Stimulated activated CD8-positive, alpha-beta memory T cell treated with anti-CD3 and anti-CD28 coated beads, Interleukin-12 subunit alpha, Interleukin-12 subunit beta, amount 100 ng/mL, for 4 hours (primary cell): ENCODE results near the gene NLRP6.
"Not testable (repeated sequence)": the region's sequence is repeated elsewhere in the genome, so short reads cannot be mapped to it uniquely, and the experiment has no call there.

ENCODE experiments used
- DNase-seq: peaks from one replicate; pipeline ENCODE4 v3.0.0-alpha.2; 2020; ENCODE audit warnings: low read depth

The NLRP6 gene

DNA sequence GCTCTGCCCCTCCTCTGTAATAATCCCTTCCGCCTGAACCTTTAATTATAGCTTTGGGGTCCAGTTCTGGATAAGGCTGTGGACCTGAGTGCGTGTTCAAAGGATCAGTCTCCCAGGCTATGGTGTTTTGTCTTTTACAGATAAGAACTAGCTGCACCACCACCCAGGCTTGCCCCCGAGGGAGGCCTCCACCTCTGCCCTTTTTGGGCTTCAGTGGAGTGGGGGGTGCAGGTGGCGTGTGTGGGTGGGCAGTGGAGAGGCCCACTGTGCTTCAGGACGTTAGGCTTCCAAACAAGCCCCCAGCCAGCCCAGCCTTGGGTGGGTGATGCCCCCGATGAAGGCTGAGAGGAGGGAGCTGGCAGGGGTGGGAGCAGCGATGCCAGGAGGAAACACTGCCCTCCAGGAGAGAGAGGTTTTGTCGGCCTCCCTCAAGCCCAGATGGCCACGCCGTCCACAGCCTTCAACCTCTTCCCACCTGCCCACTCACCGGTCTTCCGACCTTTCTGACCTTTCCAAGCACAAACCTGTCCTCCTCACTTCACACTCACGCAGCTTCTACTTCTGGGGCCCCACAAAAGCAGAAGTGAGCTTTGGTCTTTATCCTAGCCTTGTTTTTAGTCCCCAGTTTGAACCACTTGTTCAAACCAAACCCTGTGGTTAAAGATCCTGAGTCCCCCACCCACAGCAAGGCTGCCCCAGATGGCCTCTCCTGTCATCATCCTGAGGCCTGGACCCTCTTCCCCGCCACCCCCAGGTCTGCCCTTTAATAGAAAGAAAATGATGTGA, 21.1 kb upstream of the NLRP6 start:
- DNase-seq = no peak

DNA sequence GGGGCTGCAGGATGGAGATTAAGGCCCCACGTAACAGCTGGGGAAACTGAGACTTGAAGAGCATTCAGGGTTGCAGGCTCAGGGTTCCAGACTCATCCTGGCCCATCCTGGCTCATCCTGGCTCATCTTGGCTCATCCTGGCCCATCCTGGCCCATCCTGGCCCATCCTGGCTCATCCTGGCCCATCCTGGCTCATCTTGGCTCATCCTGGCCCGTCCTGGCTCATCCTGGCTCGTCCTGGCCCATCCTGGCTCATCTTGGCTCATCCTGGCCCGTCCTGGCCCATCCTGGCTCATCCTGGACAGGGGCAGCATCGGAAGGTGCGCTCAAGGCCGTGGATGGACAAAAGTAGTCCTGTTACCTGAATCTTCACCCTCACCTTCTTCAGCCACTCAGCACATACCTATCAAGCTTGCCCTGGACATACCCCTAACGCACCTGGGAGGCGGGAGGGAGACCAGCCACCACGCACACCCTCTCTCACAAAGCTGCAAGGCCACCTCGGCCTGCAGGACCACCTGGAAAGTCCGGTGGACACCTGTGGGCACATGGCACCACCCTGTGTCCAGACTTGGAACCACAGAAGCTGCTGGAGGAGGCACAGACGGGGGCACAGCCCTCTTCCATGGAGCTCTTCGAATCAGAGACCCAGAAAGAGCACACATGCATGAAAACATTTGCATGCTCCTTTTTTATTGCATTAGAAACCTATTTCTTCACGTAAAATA, 20.3 kb upstream of the NLRP6 start:
- no peak for DNase-seq

DNA sequence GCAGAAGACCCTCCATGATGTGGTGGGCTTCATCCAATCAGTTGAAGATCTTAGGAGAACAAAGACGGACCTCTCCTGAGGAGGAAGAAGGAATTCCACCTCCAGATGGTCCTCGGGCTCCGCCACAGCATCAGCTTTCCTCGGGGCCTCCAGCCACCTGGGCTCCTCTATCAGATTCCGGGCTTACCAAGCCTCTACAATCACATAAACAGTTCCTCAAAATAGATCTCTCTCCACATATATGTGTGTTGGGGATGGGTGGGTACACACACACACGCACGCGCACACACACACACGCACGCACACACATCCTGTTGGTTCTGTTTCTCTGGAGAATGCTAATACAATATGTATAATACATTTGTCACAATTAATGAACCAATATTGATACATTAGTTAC, 18.8 kb upstream of the NLRP6 start:
- no peak for DNase-seq

DNA sequence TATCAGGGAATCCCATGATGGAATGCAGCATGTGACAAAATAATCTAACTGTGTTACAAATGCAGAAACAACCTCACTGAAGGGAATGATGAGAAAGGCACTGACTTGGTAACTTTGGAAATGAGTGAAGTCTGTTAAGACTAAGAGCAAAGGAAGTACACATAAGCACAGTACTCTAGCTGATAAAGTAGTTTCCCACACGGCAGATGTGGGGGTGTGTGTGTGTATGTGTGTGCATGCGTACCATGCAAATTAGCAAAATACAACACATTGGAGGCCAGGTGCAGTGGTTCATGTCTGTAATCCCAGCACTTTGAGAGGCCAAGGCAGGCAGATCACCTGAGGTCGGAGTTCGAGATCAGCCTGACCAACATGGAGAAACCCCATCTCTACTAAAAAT, 16.6 kb upstream of the NLRP6 start:
- DNase-seq = no peak

DNA sequence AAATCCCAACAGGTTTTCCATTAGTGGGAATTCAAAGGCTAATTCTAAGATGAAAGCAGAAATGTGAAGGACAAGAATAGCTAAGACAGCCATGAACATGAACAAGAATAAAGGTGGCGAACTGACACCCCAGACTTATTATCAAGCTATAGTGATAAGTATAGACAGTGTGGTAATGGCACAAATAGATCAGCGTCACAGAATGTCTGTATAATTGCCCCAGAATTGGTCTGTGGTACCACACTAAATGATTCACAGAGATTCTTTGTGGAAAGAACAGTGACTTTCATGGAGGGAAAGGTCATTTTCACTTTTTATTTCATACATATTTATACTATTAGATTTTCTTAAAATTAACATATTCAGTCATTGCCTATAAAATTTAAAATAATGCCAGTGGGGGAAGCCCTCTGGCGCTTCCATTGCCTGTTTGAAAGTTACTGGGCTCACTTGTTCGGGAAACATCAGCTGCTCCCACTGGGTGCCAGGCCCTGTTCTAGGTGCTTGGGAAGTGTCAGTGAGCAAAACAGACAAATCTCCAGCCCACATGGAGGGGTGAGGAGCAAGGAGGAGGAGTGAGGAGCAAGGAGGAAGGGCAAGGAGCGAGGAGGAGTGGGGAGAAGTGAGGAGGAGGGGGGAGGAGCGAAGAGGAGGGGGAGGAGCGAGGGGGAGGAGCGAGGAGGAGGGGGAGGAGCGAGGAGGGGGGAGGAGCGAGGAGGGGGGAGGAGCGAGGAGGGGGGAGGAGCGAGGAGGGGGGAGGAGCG, 11.3 kb upstream of the NLRP6 start:
- no peak for DNase-seq

DNA sequence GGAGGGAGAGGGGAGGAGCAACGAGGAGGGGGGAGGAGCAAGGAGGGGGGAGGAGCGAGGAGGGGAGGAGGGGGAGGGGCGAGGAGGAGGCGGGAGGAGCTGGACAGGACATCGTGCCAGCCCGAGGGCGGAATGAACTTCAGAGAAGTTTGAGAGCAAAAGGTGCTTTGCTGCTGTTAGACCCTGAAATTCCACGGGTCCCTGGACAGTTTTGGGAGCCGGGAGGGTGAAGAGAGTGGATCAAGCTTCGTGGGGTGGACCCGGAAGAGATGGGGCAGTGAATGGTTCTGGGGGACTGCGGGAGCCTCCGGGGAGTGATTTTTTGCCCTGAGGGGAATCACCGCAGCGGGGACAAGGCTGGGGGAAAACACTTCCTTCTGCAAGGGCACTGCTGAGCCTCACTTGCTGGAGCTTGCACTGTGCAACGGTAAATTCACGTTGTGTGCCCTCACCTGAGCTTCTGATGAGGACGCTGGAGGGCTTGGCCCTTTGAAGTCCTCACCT, 10.7 kb upstream of the NLRP6 start:
- no peak for DNase-seq

DNA sequence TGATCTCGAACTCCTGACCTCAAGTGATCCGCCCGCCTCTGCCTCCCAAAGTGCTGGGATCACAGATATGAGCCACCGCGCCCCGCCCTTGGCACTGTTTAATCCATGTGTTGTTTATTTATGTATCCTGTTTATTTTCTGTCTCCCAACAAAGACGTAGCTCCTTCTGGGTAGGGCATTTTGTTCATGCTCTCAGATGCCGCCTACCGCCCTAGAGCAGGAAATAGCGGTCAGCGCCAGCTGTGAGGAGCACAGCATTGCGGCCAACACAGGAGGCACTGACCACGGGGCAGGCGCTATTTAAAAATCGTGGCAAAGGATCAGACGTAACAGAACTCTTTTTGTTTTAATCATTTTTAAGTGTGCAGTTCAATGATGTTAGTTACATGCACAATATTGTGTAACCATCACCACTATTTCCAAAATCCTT, 9.5 kb upstream of the NLRP6 start:
- not testable (repeated sequence) for DNase-seq

DNA sequence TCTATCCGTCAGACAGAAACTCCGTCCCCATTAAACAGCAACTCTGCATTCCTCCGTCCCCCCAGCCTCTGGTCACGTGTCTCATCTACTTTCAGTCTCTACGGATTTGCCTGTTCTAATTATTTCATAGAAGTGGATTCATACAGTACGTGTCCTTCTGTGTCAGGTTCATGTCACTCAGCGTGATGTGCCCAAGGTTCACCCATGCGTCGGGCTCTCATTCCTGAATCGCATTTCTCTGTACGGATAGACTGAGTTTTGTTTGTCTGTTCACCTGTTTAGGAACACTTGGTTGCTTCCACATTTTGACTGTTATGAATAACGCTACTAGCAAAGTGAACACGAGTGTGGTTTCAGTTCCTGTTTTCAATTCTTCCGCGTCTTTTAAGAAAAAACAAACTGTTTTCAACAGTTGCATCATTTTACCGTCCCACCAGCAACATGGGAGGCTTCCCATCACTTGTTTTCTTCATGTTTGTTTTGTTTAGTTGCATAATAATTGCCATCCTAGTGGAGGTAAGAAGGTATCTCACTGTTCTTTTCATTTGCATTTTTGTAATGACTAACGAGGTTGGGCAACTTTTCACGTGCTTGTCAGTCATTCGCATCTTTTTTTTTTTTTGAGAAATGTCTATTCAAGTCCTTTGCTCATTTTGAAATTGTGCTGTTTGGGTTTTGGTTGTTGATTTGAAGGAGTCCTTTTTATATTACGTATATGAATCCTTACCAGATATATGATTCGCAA, 8.9 kb upstream of the NLRP6 start:
- DNase-seq = no peak

DNA sequence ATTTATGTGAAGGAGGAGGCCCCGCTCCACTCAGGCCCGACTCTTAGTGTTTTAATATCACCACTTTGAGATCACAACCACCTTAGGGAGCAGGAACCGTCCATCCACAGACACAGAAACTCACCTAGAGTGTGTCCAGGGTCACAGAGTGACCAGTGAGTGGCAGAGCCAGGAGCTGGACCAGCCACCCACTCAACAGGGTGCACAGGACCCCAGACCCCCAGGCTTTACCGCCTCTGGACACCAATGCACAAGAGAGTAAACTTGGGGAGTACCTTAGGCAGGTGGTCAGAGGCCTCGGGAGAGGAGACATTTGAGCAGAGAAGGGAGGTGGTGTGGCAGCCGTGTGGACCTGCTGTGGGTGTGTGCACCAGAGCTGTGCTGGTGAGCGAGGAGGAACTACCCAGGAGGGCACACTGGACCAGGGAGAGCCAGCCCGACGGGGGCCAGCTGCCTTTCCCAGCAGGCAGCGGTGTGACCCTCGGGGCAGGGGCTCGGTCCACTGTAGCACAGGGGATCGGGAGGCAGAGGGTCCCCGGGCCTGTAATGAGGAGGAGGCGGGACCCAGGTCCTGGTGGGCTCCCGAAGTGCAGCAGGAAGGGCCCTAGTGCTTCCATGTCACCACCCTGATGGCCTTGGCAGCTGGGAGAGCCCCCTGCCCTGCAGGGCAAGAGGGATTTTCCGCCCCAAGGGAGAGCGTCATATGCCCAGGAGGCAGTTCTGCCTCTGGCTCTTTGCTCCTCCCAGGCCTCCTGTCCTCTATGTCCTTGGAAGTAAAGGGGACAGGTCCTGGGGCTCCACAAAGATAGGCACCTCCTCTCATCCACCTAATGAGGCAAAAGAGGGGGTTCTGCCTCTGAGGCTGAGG, 7.5 kb upstream of the NLRP6 start:
- no peak for DNase-seq

DNA sequence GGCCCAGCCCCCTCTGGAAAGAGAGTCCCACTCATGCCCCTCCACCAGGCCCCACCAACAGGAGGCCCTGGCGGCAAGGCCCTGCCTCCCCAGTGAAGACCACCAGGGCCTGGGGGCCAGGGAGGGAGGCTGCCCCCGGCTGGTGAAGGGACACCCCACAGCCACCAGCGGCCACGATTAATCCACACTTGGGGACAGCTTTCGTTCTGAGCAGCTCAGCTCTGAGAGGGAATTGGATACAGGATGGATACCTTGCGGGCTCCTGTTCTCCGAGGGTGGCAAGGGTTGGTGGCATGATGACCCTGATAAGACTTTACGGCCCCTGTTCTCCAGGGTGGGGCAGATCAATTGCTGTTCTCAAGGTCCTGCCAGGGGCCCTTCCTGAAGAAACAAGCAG, 6.9 kb upstream of the NLRP6 start:
- DNase-seq = no peak

DNA sequence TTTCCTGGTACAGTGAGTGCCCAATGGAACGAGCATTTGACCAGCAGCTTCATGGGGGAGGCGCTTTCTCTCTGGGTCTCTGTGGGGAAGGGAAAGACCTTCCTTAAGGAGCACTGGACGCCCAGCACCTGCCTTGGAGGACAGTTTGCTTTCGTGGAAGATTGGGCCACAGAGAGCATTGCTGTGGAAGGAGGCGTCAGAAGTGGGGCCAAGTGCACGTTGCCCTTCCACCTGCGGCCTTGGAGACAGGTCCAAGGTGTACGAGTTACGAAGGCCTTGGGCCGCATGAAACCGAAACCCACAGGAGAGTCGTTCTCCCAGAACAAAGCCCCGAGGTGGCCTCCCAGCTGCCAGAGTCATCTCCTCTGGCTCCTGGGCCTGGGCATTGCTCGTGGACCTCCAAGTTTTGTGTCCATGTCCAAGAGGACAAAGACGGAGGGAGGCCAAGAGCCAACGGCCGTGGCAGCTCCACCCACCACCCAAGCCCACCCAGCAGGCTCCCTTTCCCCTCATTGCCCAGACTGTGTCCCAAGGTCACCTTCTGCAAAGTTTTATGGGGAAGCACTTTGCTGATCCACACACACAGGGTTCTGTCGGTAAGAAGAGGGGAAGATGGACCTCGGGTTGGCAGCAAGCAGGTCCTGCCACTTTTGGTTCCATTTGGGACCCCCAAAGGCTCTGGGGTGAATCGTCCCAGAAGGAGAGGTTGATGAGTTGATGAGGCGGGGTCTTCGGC, 5.8 kb upstream of the NLRP6 start:
- no peak for DNase-seq

DNA sequence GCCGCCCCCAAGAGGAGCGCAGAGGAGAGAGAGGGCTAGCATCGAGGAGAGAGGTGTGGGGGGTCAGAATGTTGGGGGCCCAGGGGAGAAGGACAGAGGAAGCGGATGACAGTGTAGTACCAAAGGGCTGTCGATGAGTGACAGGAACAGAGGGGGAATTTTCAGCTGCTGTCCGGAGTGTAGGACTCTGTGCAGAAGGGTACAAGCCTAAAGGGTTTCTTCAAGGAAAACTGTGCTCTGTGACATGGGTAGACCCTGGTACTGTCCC, 5.3 kb upstream of the NLRP6 start:
- no peak for DNase-seq

DNA sequence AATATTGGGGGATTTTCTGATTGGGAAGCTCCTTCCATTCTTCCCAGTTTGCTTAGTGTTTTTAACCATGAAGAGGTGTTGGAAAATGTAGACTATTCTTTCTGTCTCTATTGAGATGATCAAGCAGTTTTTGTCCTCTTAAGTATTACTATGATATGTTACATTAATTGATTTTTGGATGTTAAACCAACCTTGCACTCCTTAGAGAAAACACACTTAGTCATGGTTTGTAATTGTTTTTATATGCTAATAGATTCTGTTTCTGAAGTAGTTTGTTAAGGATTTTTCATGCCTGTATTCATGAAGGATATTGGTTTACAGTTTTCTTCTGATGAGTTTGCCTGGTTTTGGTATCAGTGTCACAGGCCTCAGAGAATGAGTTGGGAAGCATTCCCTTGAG, 2.0 kb upstream of the NLRP6 start:
- DNase-seq = no peak

DNA sequence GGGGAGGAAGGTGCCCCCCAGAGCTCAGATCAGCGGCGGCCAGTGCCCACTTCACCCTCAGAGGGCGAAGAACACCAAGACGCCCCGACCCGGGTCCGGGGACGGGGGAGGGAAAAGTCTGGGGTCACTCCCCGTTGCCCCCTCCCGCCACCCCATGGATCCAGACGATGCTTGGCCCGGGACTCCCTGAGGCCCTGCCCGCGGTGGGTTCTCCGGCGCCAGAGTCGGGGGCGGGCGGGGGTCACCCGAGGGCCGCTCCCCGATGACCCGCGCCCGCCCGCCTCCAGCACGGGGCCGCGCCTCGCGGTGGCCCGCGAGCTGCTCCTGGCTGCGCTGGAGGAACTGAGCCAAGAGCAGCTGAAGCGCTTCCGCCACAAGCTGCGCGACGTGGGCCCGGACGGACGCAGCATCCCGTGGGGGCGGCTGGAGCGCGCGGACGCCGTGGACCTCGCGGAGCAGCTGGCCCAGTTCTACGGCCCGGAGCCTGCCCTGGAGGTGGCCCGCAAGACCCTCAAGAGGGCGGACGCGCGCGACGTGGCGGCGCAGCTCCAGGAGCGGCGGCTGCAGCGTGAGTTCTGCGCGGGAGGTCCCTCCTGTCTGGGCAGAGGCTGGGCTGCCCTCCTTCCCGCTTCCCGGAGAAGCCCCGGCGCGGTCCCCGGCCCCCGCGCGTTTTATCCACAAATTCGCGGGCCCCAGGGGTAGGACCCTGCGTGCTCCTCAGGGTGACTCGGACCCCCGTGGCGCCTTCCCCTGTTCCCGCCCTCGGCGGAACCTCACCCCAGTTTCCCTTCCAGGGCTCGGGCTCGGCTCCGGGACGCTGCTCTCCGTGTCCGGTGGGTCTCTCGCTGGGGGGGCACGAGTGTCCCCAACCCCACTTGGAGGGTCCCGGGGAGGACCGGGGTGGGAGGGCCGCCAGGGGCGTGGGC, 1.1 kb downstream of the NLRP6 start:
- DNase-seq = no peak

DNA sequence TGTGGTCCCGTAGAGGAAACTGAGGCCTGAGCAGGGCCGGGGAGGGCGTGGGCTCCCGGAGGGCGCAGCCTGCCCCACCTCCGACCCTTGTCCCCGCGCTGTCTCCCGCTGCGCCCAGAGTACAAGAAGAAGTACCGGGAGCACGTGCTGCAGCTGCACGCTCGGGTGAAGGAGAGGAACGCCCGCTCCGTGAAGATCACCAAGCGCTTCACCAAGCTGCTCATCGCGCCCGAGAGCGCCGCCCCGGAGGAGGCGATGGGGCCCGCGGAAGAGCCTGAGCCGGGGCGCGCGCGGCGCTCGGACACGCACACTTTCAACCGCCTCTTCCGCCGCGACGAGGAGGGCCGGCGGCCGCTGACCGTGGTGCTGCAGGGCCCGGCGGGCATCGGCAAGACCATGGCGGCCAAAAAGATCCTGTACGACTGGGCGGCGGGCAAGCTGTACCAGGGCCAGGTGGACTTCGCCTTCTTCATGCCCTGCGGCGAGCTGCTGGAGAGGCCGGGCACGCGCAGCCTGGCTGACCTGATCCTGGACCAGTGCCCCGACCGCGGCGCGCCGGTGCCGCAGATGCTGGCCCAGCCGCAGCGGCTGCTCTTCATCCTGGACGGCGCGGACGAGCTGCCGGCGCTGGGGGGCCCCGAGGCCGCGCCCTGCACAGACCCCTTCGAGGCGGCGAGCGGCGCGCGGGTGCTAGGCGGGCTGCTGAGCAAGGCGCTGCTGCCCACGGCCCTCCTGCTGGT, 1.9 kb downstream of the NLRP6 start:
- no peak for DNase-seq

DNA sequence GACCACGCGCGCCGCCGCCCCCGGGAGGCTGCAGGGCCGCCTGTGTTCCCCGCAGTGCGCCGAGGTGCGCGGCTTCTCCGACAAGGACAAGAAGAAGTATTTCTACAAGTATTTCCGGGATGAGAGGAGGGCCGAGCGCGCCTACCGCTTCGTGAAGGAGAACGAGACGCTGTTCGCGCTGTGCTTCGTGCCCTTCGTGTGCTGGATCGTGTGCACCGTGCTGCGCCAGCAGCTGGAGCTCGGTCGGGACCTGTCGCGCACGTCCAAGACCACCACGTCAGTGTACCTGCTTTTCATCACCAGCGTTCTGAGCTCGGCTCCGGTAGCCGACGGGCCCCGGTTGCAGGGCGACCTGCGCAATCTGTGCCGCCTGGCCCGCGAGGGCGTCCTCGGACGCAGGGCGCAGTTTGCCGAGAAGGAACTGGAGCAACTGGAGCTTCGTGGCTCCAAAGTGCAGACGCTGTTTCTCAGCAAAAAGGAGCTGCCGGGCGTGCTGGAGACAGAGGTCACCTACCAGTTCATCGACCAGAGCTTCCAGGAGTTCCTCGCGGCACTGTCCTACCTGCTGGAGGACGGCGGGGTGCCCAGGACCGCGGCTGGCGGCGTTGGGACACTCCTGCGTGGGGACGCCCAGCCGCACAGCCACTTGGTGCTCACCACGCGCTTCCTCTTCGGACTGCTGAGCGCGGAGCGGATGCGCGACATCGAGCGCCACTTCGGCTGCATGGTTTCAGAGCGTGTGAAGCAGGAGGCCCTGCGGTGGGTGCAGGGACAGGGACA, 2.7 kb downstream of the NLRP6 start:
- DNase-seq = no peak

DNA sequence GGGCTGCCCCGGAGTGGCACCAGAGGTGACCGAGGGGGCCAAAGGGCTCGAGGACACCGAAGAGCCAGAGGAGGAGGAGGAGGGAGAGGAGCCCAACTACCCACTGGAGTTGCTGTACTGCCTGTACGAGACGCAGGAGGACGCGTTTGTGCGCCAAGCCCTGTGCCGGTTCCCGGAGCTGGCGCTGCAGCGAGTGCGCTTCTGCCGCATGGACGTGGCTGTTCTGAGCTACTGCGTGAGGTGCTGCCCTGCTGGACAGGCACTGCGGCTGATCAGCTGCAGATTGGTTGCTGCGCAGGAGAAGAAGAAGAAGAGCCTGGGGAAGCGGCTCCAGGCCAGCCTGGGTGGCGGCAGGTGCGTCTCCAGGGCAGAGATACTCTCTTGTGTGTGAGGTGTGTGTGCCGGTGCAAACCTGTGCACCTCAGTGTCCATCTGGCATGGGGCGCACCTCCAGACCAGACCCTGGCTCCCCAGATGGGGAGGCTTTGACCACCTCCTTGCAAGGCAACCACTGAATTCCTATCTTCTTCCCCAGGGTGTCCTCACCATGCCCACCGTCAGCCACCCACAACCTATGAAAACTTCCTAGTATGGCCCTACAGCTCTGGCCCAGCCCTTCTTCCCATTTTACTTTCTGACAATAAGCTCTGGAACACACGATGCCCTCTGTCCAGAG, 3.4 kb downstream of the NLRP6 start:
- DNase-seq = no peak
